H4 (cell line): ENCODE results near the gene CC2D2B. TPM values are rescaled to one million over a fixed set of nuclear protein-coding genes. Genes with fewer than 3 reads are reported as not detected.
"Not testable (repeated sequence)": the region's sequence is repeated elsewhere in the genome, so short reads cannot be mapped to it uniquely, and the experiment has no call there.

Experiments
- DNase-seq: peaks from one replicate; pipeline ENCODE4 v3.0.0-alpha.2; 2015; ENCODE audit warnings: low spot score
- total RNA-seq: library from RNA; depleted of rRNA; stranded (reverse); fragments of >200 nt; shearing (Covaris generic); gene quantifications from 2 replicates; pipeline ENCODE4 v1.2.3, GENCODE V29; 2014; rRNA removed

CC2D2B gene
- total RNA-seq = 3.0 TPM in 1 of 2 replicates, not detected in the other

DNA sequence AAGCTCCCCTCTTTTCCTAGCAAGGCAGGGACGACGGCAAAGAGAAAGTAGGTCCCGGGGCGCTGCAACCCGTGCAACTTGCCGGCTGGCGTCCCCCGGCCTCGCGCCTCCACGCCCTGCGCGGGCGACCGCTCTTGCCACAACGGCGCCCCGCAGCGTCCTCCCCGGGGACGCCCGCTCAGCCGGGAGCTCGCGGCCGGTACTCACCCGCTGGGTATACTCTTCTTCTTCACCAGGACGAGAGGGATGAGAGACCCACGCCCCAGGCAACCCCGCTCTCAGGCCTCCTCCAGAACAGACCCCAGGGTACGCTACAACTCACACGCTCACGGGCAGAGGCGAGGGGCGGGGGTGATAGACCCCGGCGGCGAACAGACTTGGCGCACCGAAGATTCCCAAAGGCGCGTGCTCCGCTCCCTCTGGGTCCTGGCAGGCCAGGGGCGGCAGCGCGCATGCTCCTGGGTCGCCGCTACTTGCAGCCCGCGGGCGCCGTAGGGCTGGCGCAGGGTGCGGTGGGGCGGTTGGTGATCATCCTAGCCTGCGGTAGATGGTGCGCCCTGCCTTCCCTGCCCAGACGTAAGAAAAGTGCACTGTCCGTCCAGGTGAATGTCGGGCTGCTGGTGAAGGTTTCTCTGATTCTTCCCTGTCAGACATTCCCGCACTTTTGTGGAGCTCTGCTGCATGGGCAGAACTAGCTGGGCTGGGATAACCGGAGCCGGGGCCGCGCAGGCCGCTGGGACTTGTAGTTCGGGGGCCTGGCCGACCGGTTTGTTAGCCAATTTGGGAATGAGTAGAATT lies at the start of gene CC2D2B:
Gene CC2D2B (plus strand): TSS at position 520 of the 798 bp plus-strand sequence. CDS start 3,349 bp downstream, outside the sequence.
- DNase-seq = peak; percentile 70

DNA sequence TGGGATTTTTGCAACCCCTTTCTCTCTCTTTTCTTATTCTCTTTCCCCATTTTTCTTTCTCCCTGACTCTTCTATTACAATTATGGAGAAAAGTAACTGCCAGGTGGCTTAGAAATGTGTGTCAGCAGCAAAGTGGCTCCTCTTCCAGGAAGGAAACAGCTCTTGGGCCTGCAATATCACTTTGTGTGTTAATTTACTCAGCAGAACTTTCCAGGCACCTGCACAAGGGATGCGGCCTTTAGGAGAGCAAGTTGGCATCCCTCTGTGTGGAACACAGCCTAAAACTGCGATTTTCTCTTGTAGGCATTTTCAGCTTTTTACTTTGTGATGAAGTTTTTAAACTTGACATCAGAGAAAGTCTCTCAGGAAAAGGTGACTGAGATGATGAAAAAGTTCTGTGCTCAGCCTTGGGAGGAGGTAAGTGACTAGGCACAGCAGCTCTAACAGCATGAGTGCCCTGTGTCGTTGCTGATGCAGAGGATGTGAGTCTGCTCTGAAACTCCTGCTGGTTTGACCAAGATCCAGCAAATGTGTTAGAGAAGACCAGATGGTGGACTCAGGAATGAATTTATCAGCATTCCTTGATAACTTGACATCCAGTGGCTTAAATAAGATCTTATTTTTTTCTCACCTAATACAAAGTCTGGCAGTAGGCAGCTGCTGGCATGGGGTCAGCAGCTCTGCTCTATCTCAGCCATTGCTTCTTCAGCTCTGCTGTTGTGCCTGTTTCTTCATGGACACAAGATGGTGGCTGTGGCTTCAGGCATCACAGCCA lies 47.4 kb upstream of the CC2D2B start:
- no peak for DNase-seq

GRCh38 chr10:95861386-95861785 lies 46.4 kb upstream of the CC2D2B start:
- DNase-seq = no peak

- DNase-seq = peak; percentile 72
These were observed 42.6 kb upstream of the CC2D2B start for GRCh38 chr10:95864906-95865813.

GRCh38 chr10:95865814-95866466 lies 41.8 kb upstream of the CC2D2B start:
- no peak for DNase-seq

DNA sequence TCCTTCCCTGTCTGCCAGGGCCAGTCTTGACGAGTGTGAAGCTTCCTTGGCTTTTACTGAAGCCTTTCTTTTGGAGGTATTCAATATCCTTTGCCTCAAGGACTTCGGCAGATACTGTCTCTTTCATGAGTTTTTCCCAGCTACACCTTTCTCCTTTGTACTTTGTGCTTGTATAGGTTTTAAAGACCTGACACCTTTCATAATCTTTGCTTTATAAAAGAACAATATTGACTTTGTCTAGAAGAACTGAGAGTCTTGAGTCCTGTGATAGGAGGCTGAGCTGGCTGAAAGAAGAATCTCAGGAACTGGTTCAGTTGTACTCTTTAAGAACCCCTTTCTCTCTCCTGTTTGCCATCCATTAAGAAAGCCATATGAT lies 41.3 kb upstream of the CC2D2B start:
- no peak for DNase-seq

GRCh38 chr10:95867866-95868265 lies 39.9 kb upstream of the CC2D2B start:
- no peak for DNase-seq

- DNase-seq = no peak
These were observed 35.5 kb upstream of the CC2D2B start for GRCh38 chr10:95872158-95872711.

DNA sequence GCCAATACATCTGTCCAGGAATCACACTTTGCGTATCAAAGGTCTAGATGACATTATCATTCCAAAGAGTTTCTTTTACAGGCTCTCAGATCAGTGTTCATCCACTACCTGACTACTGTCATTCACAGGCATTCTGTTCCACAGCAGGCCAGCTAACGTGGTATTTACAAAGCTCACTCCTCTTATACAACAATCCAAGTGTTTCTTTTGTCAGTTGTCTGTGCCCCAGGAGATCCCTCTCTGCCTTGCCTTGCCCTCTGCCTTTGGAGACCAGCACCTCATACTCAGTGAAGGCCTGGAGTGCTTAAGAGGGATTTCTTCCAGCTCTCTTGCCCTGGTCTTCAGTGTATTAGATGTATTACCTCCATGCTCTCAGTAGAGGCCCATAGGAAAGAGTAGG lies 34.6 kb upstream of the CC2D2B start:
- no peak for DNase-seq

DNA sequence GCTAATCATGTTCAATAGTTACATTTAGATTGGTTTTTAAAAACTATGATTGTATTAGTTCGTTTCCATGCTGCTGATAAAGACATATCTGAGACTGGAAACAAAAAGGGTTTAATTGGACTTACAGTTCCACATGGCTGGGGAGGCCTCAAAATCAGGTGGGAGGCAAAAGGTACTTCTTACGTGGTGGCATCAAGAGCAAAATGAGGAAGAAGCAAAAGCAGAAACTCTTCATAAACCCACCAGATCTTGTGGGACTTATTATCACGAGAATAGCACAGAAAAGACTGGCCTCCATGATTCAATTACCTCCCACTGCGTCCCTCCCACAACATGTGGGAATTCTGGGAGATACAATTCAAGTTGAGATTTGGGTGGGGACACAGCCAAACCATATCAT lies 34.1 kb upstream of the CC2D2B start:
- no peak for DNase-seq

DNA sequence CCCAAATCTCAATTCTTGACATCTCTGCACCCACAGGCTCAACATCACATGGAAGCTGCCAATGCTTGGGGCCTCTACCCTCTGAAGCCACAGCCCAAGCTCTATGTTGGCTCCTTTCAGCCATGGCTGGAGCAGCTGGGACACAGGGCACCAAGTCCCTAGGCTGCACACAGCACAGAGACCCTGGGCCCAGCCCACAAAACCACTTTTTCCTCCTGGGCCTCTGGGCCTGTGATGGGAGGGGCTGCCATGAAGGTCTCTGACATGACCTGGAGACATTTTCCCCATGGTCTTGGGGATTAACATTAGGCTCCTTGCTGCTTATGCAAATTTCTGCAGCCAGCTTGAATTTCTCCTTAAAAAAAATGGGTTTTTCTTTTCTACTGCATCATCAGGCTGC lies 33.0 kb upstream of the CC2D2B start:
- not testable (repeated sequence) for DNase-seq

DNA sequence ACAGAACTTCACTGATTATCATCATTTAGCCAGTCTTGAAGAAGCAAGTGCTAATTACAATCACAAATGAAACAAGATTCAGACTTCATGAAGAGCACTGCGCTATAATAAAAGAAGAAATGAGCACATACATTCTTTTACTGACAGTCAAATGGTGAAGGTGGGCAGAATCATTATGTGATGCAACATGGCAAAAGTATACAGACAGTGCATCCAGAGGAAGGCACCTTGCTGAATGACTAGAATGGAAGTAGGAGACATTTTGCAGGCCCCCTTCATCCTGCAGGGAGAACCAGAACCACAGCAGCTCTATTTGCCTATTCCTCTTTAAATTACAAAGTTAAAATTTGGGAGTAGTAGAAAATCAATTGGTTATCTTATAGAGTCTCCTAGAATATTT lies 31.0 kb upstream of the CC2D2B start:
- DNase-seq = no peak

GRCh38 chr10:95877881-95878280 lies 29.9 kb upstream of the CC2D2B start:
- no peak for DNase-seq

DNA sequence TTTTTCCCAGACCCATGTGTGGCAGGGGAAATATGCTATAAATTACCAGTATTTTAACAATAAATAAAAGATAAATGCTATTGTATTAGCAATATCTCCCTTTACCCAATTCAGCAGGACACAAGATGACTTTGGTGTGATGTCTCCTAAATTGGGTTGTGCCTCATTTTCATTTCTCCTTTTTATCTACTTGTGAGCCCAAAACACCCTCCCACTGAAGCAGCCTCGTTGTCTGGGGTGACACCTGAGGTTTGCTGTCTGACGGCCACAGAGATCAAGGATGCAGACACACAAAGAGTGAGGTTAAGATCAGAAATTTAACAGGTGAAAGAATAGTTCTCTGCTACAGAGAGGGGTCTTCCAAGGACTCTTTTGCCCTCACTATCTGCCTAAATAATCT lies 27.1 kb upstream of the CC2D2B start:
- no peak for DNase-seq

DNA sequence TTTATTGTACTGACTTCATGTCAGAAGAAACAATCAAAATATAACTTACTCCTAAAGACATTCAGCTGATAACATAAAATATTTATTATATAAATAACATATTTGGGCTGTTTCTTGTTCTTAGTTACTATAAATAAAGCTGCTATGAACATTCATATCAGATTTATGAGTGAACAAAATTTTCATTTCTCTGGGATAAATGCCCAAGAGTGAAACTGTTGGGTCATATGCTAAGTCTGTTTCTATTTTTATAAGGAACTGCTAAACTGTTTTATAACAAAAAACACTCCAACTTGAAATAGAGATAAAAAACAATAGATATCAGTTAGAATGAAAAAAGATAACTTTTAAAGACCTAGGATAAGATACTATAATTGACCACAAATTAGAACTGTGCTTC lies 26.5 kb upstream of the CC2D2B start:
- DNase-seq = no peak

DNA sequence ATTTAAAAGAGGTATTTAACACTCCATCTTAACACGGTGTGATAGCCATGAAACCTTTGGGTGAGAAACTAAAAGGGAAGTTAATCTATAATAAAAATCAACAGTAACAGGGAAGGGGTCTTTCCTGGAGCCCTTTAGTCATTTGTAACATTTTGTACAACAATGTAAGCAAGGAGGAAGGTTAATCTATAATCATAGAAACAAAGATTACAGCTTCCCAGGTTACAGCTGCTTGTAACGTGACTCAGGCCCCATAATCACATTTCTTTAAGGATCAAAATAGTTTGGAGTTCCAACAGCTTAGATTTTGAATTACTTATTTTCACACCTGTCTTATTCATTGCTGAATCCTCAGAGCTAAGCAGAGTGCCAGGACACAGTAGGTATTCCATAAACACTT lies 17.9 kb upstream of the CC2D2B start:
- no peak for DNase-seq

- no peak for DNase-seq
These were observed 11.5 kb upstream of the CC2D2B start for GRCh38 chr10:95896071-95896850.

DNA sequence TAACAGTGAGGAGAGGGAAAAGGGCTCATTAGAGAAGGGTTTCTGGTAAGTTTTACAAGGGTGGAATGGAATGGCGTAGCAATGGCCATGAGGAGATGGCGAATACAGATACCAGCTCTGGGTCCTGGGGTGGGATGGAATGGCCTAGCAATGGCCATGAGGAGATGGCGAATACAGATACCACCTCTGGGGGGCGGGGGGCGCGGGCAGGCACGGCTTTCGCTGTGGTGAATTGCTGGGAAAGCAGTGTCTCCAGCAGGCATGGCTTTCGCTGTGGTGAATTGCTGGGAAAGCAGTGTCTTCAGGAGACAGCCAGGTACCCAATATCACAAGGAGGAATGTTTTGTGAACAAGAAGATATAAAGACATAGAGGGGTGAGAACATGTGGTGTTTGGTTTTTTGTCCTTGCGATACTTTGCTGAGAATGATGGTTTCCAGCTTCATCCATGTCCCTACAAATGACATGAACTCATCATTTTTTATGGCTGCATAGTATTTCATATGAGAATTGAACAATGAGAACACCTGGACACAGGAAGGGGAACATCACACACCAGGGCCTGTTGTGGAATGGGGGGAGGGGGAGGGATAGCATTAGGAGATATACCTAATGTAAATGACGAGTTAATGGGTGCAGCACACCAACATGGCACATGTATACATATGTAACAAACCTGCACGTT lies 1.7 kb upstream of the CC2D2B start:
- not testable (repeated sequence) for DNase-seq

DNA sequence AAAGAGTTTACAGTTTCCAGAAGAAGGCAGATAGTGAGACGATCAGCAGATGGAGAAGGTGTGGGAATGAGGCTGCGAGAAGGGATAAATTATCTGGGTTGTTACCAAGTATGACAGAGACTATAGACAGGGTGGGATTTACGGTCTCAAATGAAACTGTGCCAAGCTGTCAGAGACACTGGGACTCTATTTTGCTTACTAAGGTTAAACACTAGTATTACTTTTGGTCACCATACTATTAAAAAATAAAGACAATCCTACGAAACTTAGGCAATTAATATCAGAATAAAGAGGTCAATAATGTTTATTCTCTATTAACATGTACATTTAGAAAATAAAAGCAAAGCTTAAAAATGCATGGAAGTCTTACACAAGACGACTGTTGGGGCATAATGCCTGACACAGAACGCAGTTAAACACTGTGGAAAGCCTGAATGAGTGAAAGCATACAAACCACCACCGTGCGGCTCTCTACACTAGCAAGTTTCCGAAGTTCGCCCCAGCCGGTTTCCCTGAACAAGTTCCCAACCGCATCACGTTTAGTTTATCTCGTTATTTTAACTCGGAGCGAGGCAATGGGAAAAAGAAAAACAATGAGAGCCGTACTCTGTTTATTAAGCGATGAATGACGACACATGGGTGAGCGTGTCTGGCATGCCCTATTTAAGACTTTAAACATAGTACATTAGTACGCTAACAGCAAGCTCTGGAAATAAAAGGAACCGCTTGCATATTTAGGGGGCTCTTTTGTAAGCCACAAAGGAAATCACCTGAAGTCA lies 909 bp upstream of the CC2D2B start:
- peak; percentile 52 for DNase-seq
